HG03066 (cell line): Measurements from ENCODE around the gene FAM89A.
"Not testable (repeated sequence)": the region's sequence is repeated elsewhere in the genome, so short reads cannot be mapped to it uniquely, and the experiment has no call there.

Experiments used
- ATAC-seq: cut with Tn5 transposase; IDR thresholded peaks from one replicate; pipeline ENCODE4 v1.9.1; 2021; ENCODE audit warnings: low read depth; ENCODE audit not compliant: unreplicated experiment

The FAM89A gene

GRCh38 chr1:231037585-231038517, 2.2 kb downstream of the FAM89A start:
- no peak for ATAC-seq

- no peak for ATAC-seq
Measured at GRCh38 chr1:231036416-231036815, 3.6 kb downstream of the FAM89A start.

GRCh38 chr1:231035799-231036198, 4.3 kb downstream of the FAM89A start:
- ATAC-seq, result no peak

- ATAC-seq, result no peak
Measured at GRCh38 chr1:231032963-231033362, 7.1 kb downstream of the FAM89A start.

- no peak for ATAC-seq
Measured at GRCh38 chr1:231029841-231030240, 10.2 kb downstream of the FAM89A start.

GRCh38 chr1:231029247-231029646, 10.8 kb downstream of the FAM89A start:
- not testable (repeated sequence) for ATAC-seq

GRCh38 chr1:231028682-231029081, 11.4 kb downstream of the FAM89A start:
- no peak for ATAC-seq

GRCh38 chr1:231027971-231028370, 12.1 kb downstream of the FAM89A start:
- no peak for ATAC-seq

- no peak for ATAC-seq
Measured at GRCh38 chr1:231027136-231027925, 12.7 kb downstream of the FAM89A start.

- ATAC-seq, result no peak
Measured at GRCh38 chr1:231026576-231026975, 13.5 kb downstream of the FAM89A start.

GRCh38 chr1:231023150-231023549, 16.9 kb downstream of the FAM89A start:
- no peak for ATAC-seq

GRCh38 chr1:231022543-231022942, 17.5 kb downstream of the FAM89A start:
- ATAC-seq, result not testable (repeated sequence)

- no peak for ATAC-seq
Measured at GRCh38 chr1:231021540-231022031, 18.5 kb downstream of the FAM89A start.

- ATAC-seq, result no peak
Measured at GRCh38 chr1:231020816-231021215, 19.2 kb downstream of the FAM89A start.

GRCh38 chr1:231020139-231020601, 19.9 kb downstream of the FAM89A start:
- no peak for ATAC-seq

GRCh38 chr1:231019711-231020110, 20.3 kb downstream of the FAM89A start:
- no peak for ATAC-seq

- ATAC-seq, result no peak
Measured at GRCh38 chr1:231016966-231017365, 23.1 kb downstream of the FAM89A start.

GRCh38 chr1:231016234-231016633, 23.8 kb downstream of the FAM89A start:
- ATAC-seq, result no peak

GRCh38 chr1:231013391-231014015, 26.6 kb downstream of the FAM89A start:
- ATAC-seq, result no peak

GRCh38 chr1:231011963-231012362, 28.1 kb downstream of the FAM89A start:
- no peak for ATAC-seq

- no peak for ATAC-seq
Measured at GRCh38 chr1:231011360-231011759, 28.7 kb downstream of the FAM89A start.
